Colon (tissue), 2 donors: ENCODE measurements around the gene MAP4K2.

Source experiments
- FAIRE-seq: peaks from 2 replicates; lab custom pipeline; 2012; peaks lifted over from hg19 to GRCh38; lab: Jason Lieb, UNC
- donor health status: control.
- donor health status: control.

Gene MAP4K2

GRCh38 chr11:64754124-64754918, 48.7 kb downstream of the MAP4K2 start:
- no peak for FAIRE-seq

GRCh38 chr11:64753380-64754123, 49.5 kb downstream of the MAP4K2 start:
- no peak for FAIRE-seq

GRCh38 chr11:64753019-64753379, 50.0 kb downstream of the MAP4K2 start:
- FAIRE-seq = no peak

- no peak for FAIRE-seq
These were observed 50.6 kb downstream of the MAP4K2 start for GRCh38 chr11:64752175-64752970.

GRCh38 chr11:64751580-64751979, 51.4 kb downstream of the MAP4K2 start:
- no peak for FAIRE-seq

GRCh38 chr11:64751136-64751535, 51.9 kb downstream of the MAP4K2 start:
- FAIRE-seq = no peak

- no peak for FAIRE-seq
These were observed 52.5 kb downstream of the MAP4K2 start for GRCh38 chr11:64750361-64751054.

GRCh38 chr11:64747961-64748665, 54.9 kb downstream of the MAP4K2 start:
- no peak for FAIRE-seq

- no peak for FAIRE-seq
These were observed 56.5 kb downstream of the MAP4K2 start for GRCh38 chr11:64746486-64746885.

GRCh38 chr11:64745521-64746328, 57.3 kb downstream of the MAP4K2 start:
- FAIRE-seq = no peak

- no peak for FAIRE-seq
These were observed 57.9 kb downstream of the MAP4K2 start for GRCh38 chr11:64745189-64745520.

- no peak for FAIRE-seq
These were observed 58.3 kb downstream of the MAP4K2 start for GRCh38 chr11:64744544-64745188.

- no peak for FAIRE-seq
These were observed 59.1 kb downstream of the MAP4K2 start, which contains the start of gene RASGRP2 for GRCh38 chr11:64743591-64744543. RASGRP2 (minus strand) TSS chr11:64744142; CDS start chr11:64742866, 1,276 bp downstream.

GRCh38 chr11:64742889-64743590, 60.0 kb downstream of the MAP4K2 start:
- FAIRE-seq = no peak

- FAIRE-seq = no peak
These were observed 60.7 kb downstream of the MAP4K2 start for GRCh38 chr11:64742087-64742888.

GRCh38 chr11:64741375-64742086, 61.5 kb downstream of the MAP4K2 start:
- no peak for FAIRE-seq

- FAIRE-seq = no peak
These were observed 63.1 kb downstream of the MAP4K2 start for GRCh38 chr11:64739871-64740270.
